ENCODE results near the gene HLF. TPM values are rescaled to one million over a fixed set of nuclear protein-coding genes. Genes with fewer than 3 reads are reported as not detected.
A peak's percentile ranks its signal among the peaks of the same experiment; 100 is the strongest.

The HLF gene
- total RNA-seq, 3 donors from 2014 or later, result 1.3 to 34.9 (median 3.5) TPM

GRCh38 chr17:55233840-55234239 lies 30.9 kb upstream of the HLF start:
- TF ChIP-seq CTCF (IDR thresholded peaks at IDR 0.05), result no peak
- no peak for DNase-seq
- Histone ChIP-seq H3K4me3 (no peak overlapping the region), H3K36me3 (ENCODE audit: low read depth) (no peaks in the 10 kb centered on the region), H3K9me3 (no peaks in the 10 kb centered on the region), H3K4me1 (ENCODE audit: low read depth) (no peaks in the 10 kb centered on the region)
- ATAC-seq, result peak; percentile 5
- intact Hi-C loops (cut with DNase I, micrococcal nuclease), result no loop called here

GRCh38 chr17:55236316-55236715 lies 28.4 kb upstream of the HLF start:
- intact Hi-C loops (cut with DNase I, micrococcal nuclease), result no loop called here
- H3K4me1 ChIP-seq (ENCODE audit: low read depth), result no peaks in the 10 kb centered on the region
- DNase-seq, result no peak
- H3K36me3 ChIP-seq (ENCODE audit: low read depth), result no peaks in the 10 kb centered on the region
- H3K9me3 ChIP-seq, result no peaks in the 10 kb centered on the region
- no peak for ATAC-seq
- H3K4me3 ChIP-seq, result no peak overlapping the region
- TF ChIP-seq CTCF (IDR thresholded peaks at IDR 0.05), result no peak

- TF ChIP-seq CTCF (IDR thresholded peaks at IDR 0.05), result no peak
- no peak for DNase-seq
- Histone ChIP-seq H3K36me3 (ENCODE audit: low read depth) (no peaks in the 10 kb centered on the region), H3K4me1 (ENCODE audit: low read depth) (no peaks in the 10 kb centered on the region), H3K9me3 (no peaks in the 10 kb centered on the region), H3K4me3 (no peak overlapping the region)
- no peak for ATAC-seq
- intact Hi-C loops (cut with DNase I, micrococcal nuclease), result no loop called here
Measured at GRCh38 chr17:55237268-55237667, 27.5 kb upstream of the HLF start.

GRCh38 chr17:55237841-55238178 lies 26.9 kb upstream of the HLF start:
- no peaks in the 10 kb centered on the region for H3K4me1 ChIP-seq (ENCODE audit: low read depth)
- ATAC-seq (no peak), DNase-seq (no peak)
- TF ChIP-seq CTCF (IDR thresholded peaks at IDR 0.05), result no peak
- no peak overlapping the region for H3K4me3 ChIP-seq
- intact Hi-C loops (cut with DNase I, micrococcal nuclease), result no loop called here
- no peaks in the 10 kb centered on the region for H3K36me3 ChIP-seq (ENCODE audit: low read depth)
- H3K9me3 ChIP-seq, result no peaks in the 10 kb centered on the region

GRCh38 chr17:55238179-55238930 lies 26.4 kb upstream of the HLF start:
- no peak for TF ChIP-seq CTCF (IDR thresholded peaks at IDR 0.05)
- no peaks in the 10 kb centered on the region for H3K4me1 ChIP-seq (ENCODE audit: low read depth)
- no peaks in the 10 kb centered on the region for H3K36me3 ChIP-seq (ENCODE audit: low read depth)
- ATAC-seq (peak; percentile 99), DNase-seq (peak; percentile 93 to 96 (median 94))
- intact Hi-C loops (cut with DNase I, micrococcal nuclease), result no loop called here
- peak overlapping the region; percentile 6 for H3K4me3 ChIP-seq
- no peaks in the 10 kb centered on the region for H3K9me3 ChIP-seq

- peak; percentile 45 for ATAC-seq
- no peaks in the 10 kb centered on the region for H3K36me3 ChIP-seq (ENCODE audit: low read depth)
- no peaks in the 10 kb centered on the region for H3K9me3 ChIP-seq
- DNase-seq, result peak in 2 of 3 donors; percentile 31 to 34
- no peak for TF ChIP-seq CTCF (IDR thresholded peaks at IDR 0.05)
- H3K4me3 ChIP-seq, result no peak overlapping the region
- no peaks in the 10 kb centered on the region for H3K4me1 ChIP-seq (ENCODE audit: low read depth)
- intact Hi-C loops (cut with DNase I, micrococcal nuclease), result no loop called here
Measured at GRCh38 chr17:55238931-55239297, 25.8 kb upstream of the HLF start.

All from mucosa of descending colon (tissue), 3 donors.